Kidney tubule cell (primary cell): ENCODE measurements around the gene B3GNT7.
"Not testable (repeated sequence)": the region's sequence is repeated elsewhere in the genome, so short reads cannot be mapped to it uniquely, and the experiment has no call there.

Source experiments
- DNase-seq: peaks from one replicate; pipeline ENCODE4 v3.0.0-alpha.2; 2018; ENCODE audit warnings: low spot score

Gene B3GNT7

DNA sequence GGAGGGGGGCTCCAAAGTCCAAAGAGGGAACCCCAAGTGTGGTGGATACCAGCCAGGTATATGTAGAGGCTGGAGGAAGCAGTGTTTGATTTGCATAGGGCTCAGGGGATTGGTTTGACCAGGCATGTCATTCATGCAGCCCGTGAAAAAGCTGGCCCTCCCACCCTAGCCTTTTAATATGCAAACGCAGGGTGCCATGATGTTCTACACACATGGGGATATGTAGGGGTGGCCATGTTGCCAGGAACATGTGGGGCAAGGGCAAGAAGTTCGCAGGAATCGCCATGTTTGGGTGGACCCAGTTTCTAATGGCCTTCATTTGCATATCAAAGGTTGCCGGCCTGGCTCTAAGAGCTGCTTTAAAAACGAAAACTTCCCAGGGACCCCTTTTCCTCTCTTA is 33.6 kb downstream of the B3GNT7 start:
- no peak for DNase-seq

DNA sequence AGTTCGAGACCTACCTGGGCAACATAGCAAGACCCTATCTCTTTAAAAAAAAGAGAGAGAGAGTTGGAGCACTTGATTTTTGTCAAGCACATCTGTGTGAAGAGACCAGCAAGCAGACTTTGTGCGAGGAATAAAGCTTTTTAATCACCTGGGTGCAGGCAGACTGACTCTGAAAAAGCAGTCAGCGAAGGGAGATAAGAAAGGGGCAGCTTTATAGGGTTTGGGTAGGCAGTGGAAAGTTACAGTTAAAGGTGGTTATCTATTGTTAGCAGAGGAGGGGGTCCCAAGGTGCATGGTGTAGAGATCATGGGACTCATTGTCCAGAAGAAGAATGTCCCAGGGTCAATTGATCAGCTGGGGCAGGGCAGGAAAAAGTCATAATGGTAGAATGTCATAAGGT is 34.4 kb downstream of the B3GNT7 start:
- DNase-seq: no peak

DNA sequence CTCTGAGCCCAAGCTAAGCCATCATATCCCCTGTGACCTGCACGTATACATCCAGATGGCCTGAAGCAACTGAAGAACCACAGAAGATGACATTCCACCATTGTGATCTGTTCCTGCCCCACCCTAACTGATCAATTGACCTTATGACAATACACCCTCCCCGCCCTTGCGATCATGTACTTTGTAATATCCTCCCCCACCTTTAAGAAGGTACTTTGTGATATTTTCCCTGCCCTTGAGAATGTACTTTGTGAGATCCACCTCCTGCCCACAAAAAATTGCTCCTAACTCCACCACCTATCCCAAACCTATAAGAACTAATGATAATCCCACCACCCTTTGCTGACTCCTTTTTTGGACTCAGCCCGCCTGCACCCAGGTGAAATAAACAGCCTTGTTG is 34.9 kb downstream of the B3GNT7 start:
- not testable (repeated sequence) for DNase-seq

DNA sequence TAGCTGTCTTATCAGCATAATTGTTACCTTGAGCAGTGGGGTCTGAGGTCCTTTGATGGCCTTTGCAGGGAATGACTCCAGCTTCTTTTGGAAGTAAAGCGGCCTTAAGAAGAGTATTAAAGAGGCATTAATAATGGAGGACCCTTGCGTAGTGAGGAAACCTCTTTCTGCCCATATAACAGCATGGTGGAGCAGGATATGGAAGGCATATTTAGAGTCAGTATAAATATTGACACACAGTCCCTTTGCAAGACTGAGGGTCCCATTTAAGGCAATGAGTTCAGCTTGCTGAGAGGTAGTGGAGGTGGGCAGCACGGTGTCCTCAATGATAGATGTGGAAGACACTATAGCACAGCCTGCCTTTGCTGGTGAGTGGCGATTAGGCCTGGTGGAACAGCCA is 36.1 kb downstream of the B3GNT7 start:
- DNase-seq: no peak

DNA sequence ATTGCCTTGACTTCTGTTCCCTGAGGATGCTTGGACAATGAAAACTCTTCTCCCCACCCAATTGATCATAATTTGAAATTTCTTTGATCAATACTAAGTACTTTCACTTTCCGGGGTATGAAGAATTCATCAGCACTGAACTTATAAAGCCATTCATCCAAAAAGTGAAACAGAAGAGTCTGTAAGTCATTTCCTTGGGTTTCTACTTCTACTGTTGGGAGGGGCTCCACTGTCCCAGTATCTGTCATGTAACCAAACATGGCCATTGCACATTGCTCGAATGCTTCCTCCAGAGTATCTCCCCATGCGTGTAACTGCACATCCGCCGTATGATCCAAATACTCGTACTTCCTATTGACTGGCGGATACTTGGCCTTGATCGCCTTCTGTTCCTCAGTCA is 38.5 kb downstream of the B3GNT7 start:
- DNase-seq: no peak

DNA sequence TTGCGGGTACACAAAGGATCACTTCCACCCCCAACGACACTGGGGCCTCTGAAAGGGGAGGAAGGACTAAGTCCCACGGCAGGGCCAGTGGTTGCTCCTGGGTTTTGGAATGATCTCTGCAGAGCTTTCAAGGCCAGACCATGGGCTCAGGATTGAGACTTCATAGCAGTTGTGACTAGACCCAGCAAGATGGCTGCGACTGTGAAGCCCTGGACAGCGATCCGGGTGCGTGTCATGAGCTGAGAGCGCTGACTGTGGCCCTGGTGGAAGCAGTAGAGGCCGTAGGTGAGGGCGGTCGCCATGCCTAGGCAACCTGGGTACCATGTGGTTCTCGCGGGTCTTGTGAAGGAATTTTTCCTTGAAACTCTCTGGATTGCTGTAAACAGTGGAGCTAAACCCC is 41.4 kb downstream of the B3GNT7 start:
- DNase-seq: no peak

DNA sequence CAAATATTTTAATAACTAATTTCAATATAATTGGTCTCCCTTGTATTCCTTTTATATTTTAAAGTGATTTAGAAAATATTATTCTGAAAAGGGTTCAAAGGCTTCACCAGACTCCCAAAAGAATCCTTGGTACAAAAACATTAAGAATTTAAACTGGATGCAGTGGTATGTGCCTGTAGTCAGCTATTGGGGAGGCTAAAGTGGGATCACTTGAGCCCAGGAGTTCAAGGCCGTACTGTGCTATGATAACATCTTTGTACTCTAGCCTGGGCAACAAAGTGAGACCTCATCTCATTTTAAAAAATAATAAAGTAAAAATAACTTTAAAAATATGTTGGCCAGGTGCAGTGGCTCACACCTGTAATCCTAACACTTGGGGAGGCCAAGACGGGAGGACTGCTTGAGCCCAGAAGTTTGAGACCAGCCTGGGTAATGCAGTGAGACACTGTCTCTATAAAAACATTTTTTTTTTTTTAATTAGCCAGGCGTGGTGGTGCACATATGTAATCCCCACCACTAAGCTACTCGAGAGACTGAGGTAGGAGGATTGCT is 54.1 kb downstream of the B3GNT7 start:
- no peak for DNase-seq

DNA sequence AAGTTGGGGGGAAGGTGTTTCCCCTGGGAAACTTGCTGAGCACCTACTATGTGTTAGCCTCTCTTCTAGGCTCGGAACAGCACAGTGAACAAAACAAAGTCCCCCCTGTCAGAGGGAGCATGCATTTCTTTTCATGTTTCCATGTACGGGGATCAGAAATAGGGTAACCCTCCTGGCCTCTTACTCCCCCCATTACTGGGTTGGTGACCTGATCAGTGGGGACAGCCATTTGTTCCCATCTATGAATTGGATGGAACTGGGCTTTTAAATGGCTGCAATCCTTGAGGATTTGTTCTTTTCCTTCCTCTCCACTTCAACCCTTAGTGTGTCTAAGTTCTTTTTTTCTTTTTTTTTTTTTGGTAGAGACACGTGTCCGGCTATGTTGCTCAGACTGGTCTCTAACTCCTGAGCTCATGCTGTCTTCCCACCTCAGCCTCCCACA is 55.1 kb downstream of the B3GNT7 start:
- no peak for DNase-seq
